ENCODE measurements around the gene STK24. TPM values are rescaled to one million over a fixed set of nuclear protein-coding genes. Genes with fewer than 3 reads are reported as not detected.

Gene STK24
- total RNA-seq, 1 donor from 2014 or later: 121 TPM

DNA sequence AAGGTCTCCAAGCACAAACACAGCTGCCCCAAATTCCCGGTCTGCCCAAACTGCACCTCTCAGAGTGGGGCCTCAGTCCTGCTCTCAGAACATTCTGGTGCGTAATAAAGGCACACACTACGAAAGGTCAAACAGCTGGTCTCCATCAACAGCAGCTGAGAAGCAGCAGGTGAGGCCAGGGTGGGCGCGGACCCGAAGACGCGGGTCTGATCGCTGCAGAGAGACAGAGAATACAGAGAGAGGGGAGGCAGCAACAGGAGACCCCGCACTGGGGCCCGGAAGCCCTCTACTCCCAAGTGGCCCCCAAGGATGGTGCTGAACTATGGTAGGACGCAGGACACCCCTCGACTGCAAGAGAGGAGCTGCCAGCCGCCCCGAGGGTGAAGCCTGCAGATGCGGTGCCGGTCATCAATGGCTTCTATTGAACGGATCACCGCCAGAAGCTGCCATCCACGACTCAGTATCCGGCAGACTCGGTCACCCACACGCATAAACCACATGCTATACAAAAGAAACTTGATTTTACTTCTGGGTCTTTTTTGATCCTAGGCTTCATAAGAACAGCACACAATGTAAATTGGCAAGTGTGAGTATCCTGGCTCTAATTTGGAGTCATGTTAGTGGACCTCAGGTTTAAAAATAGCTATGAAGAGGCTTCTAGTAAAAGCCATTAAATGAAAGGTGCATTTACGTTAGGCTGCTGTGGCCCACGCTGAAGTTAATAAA, 33.4 kb downstream of the STK24 start:
- Mint-ChIP-seq H3K9me3 (no peaks in the 10 kb centered on the region), H3K27ac (peak overlapping the region; percentile 8), H3K27me3 (no peaks in the 10 kb centered on the region), H3K36me3 (peaks cover 21% of the 10 kb centered on the region), H3K4me1 (ENCODE audit: unreplicated experiment) (peaks cover 69% of the 10 kb centered on the region), H3K4me3 (no peak overlapping the region)
- TF ChIP-seq, protein P1, sequence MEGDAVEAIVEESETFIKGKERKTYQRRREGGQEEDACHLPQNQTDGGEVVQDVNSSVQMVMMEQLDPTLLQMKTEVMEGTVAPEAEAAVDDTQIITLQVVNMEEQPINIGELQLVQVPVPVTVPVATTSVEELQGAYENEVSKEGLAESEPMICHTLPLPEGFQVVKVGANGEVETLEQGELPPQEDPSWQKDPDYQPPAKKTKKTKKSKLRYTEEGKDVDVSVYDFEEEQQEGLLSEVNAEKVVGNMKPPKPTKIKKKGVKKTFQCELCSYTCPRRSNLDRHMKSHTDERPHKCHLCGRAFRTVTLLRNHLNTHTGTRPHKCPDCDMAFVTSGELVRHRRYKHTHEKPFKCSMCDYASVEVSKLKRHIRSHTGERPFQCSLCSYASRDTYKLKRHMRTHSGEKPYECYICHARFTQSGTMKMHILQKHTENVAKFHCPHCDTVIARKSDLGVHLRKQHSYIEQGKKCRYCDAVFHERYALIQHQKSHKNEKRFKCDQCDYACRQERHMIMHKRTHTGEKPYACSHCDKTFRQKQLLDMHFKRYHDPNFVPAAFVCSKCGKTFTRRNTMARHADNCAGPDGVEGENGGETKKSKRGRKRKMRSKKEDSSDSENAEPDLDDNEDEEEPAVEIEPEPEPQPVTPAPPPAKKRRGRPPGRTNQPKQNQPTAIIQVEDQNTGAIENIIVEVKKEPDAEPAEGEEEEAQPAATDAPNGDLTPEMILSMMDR (conservative IDR thresholded peaks at IDR 0.05): no peak
- DNase-seq (ENCODE audit: extremely low spot score, unreplicated experiment): no peak

DNA sequence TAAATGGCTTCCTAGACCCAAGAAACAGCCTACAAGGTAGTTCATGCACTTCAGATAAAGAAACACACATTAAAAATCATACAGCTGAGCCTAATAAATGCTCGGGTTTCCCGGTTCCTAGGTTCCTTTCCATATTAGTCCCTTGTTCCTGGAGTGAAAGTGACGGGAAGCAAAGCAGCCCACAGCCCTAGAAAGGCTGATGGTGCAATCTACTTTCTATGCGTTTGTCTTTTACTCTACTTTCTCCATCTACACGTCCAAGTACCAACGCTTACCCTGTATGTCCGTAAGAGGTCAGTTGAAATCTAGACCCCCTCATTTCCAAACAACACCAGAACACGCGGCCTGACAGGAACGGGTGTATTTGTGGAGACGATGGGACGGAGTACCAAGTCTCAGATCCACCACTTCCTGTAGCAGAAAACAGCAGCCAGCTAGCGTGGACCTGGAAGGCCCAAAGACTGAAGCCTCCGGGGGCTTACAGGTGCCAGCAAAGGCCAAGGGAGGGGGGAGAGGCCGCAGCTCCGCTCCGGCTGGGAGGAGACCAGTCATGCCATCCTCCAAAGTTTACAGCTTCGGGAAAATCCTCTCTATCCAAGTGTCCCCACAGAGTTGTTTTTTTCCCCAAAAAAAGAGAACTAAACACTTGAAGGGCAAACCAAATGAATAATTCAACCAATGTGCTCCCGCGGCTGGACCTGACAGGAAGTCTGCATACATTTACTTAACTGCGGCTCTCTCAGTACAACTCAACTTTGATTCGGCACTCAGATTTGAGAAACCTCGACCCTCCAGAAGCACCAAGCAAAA, 34.1 kb downstream of the STK24 start:
- no peak for DNase-seq (ENCODE audit: extremely low spot score, unreplicated experiment)
- H3K36me3 Mint-ChIP-seq: peaks cover 18% of the 10 kb centered on the region
- peak overlapping the region; percentile 28 for H3K27ac Mint-ChIP-seq
- H3K4me3 Mint-ChIP-seq: no peak overlapping the region
- TF ChIP-seq, protein P1 (conservative IDR thresholded peaks at IDR 0.05): no peak
- no peaks in the 10 kb centered on the region for H3K27me3 Mint-ChIP-seq
- H3K9me3 Mint-ChIP-seq: no peaks in the 10 kb centered on the region
- peaks cover 66% of the 10 kb centered on the region for H3K4me1 Mint-ChIP-seq (ENCODE audit: unreplicated experiment)

DNA sequence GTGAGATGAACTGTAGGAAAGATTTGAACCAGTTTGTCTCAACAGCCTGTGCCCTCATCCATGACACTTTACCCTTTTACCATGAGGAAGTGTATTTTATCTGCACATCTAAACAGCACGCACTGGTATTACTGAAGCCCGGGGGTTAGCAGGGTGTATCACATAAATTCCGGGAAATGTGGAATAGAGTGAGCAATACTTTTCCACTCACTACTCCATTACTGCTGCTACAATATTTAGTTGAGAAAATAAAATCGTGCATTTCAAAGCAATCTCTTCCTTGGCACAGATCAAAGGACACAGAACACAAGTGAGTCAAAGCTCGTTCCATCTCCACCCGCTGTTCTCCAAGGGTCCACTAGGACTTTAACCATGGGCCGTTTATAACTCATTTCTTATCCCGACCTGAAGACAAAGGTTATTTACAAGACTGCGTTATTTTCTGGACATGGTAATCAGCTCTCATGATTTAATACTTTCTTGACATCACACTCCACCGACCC, 35.2 kb downstream of the STK24 start:
- peaks cover 64% of the 10 kb centered on the region for H3K4me1 Mint-ChIP-seq (ENCODE audit: unreplicated experiment)
- H3K27me3 Mint-ChIP-seq: no peaks in the 10 kb centered on the region
- H3K4me3 Mint-ChIP-seq: no peak overlapping the region
- DNase-seq (ENCODE audit: extremely low spot score, unreplicated experiment): no peak
- H3K27ac Mint-ChIP-seq: peak overlapping the region; percentile 28
- no peaks in the 10 kb centered on the region for H3K9me3 Mint-ChIP-seq
- H3K36me3 Mint-ChIP-seq: peaks cover 16% of the 10 kb centered on the region
- TF ChIP-seq, protein P1 (conservative IDR thresholded peaks at IDR 0.05): peak; percentile 56

DNA sequence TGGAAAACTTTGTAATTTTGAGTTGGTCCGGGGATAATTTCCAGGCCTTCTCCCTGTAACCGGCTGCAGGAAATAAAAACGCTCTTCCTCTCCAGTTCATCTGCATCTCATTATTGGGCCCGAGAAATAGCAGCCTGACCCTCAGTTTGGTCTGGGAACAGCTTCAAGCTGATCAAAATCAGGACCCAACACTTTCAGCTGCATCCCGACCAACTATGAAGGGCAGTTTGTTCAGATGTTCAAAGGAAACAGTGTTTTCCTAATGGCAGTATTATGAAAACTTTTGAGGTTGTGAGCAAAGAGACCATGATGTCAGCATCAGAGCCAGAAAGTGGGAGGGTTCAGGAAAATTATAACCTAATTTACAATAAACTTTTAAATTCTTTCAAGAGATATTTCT, 35.7 kb downstream of the STK24 start:
- no peak overlapping the region for H3K4me3 Mint-ChIP-seq
- no peak overlapping the region for H3K27ac Mint-ChIP-seq
- H3K27me3 Mint-ChIP-seq: no peaks in the 10 kb centered on the region
- peaks cover 16% of the 10 kb centered on the region for H3K36me3 Mint-ChIP-seq
- no peaks in the 10 kb centered on the region for H3K9me3 Mint-ChIP-seq
- H3K4me1 Mint-ChIP-seq (ENCODE audit: unreplicated experiment): peaks cover 67% of the 10 kb centered on the region
- no peak for DNase-seq (ENCODE audit: extremely low spot score, unreplicated experiment)
- TF ChIP-seq, protein P1 (conservative IDR thresholded peaks at IDR 0.05): no peak

DNA sequence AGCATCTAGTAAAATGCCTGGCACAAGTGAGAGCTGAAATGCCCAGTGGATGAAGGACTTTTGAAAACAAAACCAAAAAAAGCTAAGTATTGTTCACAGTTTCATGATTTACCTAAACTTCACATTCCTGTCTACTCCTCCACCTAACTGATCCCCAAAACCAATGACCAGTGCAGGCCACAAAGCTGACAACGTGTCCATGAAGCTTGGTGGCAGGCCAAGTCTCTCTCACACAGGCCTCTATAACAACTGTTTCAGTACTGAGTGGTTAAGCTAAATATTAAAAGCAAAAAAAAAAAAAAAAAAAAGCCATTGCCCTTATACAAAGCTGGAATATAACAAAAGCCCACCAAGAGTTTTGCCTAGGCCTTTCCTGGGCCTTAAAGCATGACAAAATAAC, 36.4 kb downstream of the STK24 start:
- peaks cover 17% of the 10 kb centered on the region for H3K36me3 Mint-ChIP-seq
- no peaks in the 10 kb centered on the region for H3K27me3 Mint-ChIP-seq
- H3K4me3 Mint-ChIP-seq: no peak overlapping the region
- peak overlapping the region; percentile 63 for H3K27ac Mint-ChIP-seq
- TF ChIP-seq, protein P1 (conservative IDR thresholded peaks at IDR 0.05): no peak
- H3K4me1 Mint-ChIP-seq (ENCODE audit: unreplicated experiment): peaks cover 74% of the 10 kb centered on the region
- no peak for DNase-seq (ENCODE audit: extremely low spot score, unreplicated experiment)
- H3K9me3 Mint-ChIP-seq: no peaks in the 10 kb centered on the region
